HG02763 (cell line): ENCODE data around the gene MAN2A1.

Experiments
- ATAC-seq: cut with Tn5 transposase; IDR thresholded peaks from one replicate; pipeline ENCODE4 v1.9.1; 2021; ENCODE audit warnings: mild to moderate bottlenecking, moderate library complexity; ENCODE audit not compliant: unreplicated experiment

Gene MAN2A1

GRCh38 chr5:109689740-109690241 is at the start of gene MAN2A1:
TSS of gene MAN2A1 (plus strand) at chr5:109689927. CDS start at chr5:109690418, 491 bp downstream.
- ATAC-seq = peak; percentile 47

- ATAC-seq = no peak
These were observed 48.8 kb upstream of the MAN2A1 start for GRCh38 chr5:109640976-109641375.

GRCh38 chr5:109643791-109644350 is 45.9 kb upstream of the MAN2A1 start:
- ATAC-seq = no peak

- ATAC-seq = no peak
These were observed 44.9 kb upstream of the MAN2A1 start for GRCh38 chr5:109644829-109645228.

- no peak for ATAC-seq
These were observed 44.0 kb upstream of the MAN2A1 start for GRCh38 chr5:109645707-109646192.

- no peak for ATAC-seq
These were observed 40.4 kb upstream of the MAN2A1 start for GRCh38 chr5:109649318-109649717.

GRCh38 chr5:109650493-109650892 is 39.2 kb upstream of the MAN2A1 start:
- ATAC-seq = no peak

- ATAC-seq = no peak
These were observed 37.6 kb upstream of the MAN2A1 start for GRCh38 chr5:109652096-109652495.

GRCh38 chr5:109653042-109653441 is 36.7 kb upstream of the MAN2A1 start:
- no peak for ATAC-seq

- no peak for ATAC-seq
These were observed 36.0 kb upstream of the MAN2A1 start for GRCh38 chr5:109653561-109654239.

- no peak for ATAC-seq
These were observed 35.3 kb upstream of the MAN2A1 start for GRCh38 chr5:109654455-109654854.

GRCh38 chr5:109655841-109656240 is 33.9 kb upstream of the MAN2A1 start:
- ATAC-seq = no peak

GRCh38 chr5:109656829-109657228 is 32.9 kb upstream of the MAN2A1 start:
- ATAC-seq = no peak

GRCh38 chr5:109659901-109660300 is 29.8 kb upstream of the MAN2A1 start:
- ATAC-seq = no peak

GRCh38 chr5:109660301-109660700 is 29.4 kb upstream of the MAN2A1 start:
- ATAC-seq = no peak

- no peak for ATAC-seq
These were observed 21.5 kb upstream of the MAN2A1 start for GRCh38 chr5:109668237-109668636.

- ATAC-seq = no peak
These were observed 20.9 kb upstream of the MAN2A1 start for GRCh38 chr5:109668668-109669422.

- no peak for ATAC-seq
These were observed 19.6 kb upstream of the MAN2A1 start for GRCh38 chr5:109669991-109670706.

GRCh38 chr5:109671136-109671535 is 18.6 kb upstream of the MAN2A1 start:
- no peak for ATAC-seq

- no peak for ATAC-seq
These were observed 15.1 kb upstream of the MAN2A1 start for GRCh38 chr5:109674596-109674995.

- ATAC-seq = no peak
These were observed 12.8 kb upstream of the MAN2A1 start for GRCh38 chr5:109676920-109677319.
